Activated CD8-positive, alpha-beta memory T cell treated with anti-CD3 and anti-CD28 coated beads for 24 hours (primary cell): ENCODE results near the gene FANCE.
A peak's percentile ranks its signal among the peaks of the same experiment; 100 is the strongest.

Experiments
- DNase-seq: peaks from one replicate; pipeline ENCODE4 v3.0.0-alpha.2; 2020

FANCE gene, protein sequence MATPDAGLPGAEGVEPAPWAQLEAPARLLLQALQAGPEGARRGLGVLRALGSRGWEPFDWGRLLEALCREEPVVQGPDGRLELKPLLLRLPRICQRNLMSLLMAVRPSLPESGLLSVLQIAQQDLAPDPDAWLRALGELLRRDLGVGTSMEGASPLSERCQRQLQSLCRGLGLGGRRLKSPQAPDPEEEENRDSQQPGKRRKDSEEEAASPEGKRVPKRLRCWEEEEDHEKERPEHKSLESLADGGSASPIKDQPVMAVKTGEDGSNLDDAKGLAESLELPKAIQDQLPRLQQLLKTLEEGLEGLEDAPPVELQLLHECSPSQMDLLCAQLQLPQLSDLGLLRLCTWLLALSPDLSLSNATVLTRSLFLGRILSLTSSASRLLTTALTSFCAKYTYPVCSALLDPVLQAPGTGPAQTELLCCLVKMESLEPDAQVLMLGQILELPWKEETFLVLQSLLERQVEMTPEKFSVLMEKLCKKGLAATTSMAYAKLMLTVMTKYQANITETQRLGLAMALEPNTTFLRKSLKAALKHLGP

GRCh38 chr6:35452183-35453090, at the start of gene FANCE:
FANCE (plus strand) TSS chr6:35452338; CDS start chr6:35452546, 208 bp downstream.
- DNase-seq, result peak; percentile 99

DNA sequence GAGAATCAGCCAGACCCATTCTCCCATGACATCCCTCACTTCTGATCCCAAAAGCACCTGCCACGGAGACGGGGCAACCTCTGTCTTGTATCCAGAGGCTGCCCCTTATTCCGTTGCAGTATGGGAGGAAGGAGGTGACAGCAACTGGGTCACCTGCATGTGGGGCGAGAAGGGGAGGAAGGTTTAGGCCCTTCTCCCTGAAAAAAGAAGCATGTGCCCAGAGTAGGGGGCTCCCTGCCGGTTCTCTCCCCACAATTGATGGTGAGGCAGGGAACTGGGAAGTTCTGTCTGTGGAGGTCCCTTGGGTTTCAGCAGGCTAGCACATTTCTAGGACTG, 49.3 kb upstream of the FANCE start:
- no peak for DNase-seq

DNA sequence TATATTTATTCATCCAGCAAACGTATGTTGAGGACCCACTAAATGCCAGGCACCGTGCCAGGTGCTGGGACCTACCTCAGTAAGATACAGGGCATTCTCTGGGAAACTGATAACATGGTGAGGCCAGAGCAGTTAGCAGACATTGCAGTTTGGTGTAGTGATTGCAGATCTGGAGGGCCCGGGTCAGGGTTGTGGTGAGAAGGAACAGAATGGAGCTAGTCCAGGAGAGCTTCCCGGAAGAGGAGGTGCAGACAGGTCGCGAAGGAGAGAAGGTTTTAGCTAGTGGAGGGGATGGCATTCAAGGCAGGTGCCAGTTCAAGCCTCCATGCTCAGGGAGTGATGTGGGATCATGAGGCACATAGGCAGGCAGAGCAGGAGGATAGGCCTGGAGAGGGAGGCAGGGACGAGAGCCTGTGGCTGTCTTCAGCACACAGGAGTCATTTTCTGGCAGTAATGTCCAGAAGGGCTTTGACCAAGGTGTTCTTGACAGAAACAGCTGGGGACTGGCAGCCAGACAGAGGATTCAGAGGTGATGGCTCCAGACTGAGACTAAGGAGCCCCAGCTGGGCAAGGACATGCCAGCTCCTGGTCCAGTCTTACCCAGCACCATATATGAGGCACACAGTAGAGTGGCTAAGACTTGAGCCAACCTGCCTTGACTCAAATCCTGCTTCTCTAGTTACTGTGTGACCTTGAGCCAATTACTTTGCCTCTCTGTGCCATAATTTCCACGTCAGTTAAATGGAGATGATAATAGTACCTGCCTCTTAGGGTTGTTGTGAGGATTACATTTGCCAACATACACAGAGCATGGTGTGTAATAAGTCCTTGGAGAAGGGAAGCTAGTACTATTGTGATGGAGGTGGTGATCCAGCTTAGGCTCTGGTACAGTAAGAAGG, 48.3 kb upstream of the FANCE start:
- no peak for DNase-seq

- no peak for DNase-seq
Measured at GRCh38 chr6:35406711-35407485, 45.2 kb upstream of the FANCE start.

DNA sequence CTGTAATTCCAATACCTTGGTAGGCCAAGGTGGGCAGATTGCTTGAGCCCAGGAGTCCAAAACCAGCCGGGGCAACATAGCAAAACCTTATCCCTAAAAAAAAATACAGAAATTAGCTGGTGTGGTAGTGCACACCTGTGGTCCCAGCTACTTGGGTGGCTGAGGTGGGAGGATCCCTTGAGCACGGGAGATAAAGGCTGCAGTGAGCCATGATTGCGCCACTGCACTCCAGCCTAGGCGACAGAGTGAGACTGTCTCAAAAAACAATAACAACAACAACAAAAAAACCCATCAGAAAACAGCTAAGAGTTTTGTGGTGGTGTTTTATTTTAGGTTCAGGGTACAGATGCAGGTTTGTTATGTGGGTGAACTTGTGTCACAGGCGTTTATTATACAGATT, 42.9 kb upstream of the FANCE start:
- DNase-seq, result no peak

- no peak for DNase-seq
Measured at GRCh38 chr6:35410131-35410530, 42.0 kb upstream of the FANCE start.

GRCh38 chr6:35411066-35411465, 41.1 kb upstream of the FANCE start:
- no peak for DNase-seq

DNA sequence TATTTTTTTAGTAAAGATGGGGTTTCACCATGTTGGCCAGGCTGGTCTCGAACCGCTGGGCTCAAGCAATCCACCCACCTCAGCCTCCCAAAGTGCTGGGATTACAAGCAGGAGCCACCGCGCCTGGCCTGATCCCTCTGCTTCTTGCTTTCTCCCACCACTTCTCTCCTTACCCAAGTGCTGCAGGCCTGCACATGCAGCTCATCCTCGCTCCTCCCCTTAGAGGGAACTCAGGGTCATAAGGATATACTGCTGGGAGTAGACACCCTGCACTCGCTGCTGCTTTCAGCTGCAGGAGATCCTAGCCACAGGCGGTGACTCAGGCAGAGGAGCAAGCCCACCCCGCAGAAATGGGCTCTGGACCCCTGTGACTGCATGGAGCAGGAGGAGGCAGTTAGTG, 40.0 kb upstream of the FANCE start:
- DNase-seq, result no peak

GRCh38 chr6:35413911-35414310, 38.2 kb upstream of the FANCE start:
- no peak for DNase-seq

DNA sequence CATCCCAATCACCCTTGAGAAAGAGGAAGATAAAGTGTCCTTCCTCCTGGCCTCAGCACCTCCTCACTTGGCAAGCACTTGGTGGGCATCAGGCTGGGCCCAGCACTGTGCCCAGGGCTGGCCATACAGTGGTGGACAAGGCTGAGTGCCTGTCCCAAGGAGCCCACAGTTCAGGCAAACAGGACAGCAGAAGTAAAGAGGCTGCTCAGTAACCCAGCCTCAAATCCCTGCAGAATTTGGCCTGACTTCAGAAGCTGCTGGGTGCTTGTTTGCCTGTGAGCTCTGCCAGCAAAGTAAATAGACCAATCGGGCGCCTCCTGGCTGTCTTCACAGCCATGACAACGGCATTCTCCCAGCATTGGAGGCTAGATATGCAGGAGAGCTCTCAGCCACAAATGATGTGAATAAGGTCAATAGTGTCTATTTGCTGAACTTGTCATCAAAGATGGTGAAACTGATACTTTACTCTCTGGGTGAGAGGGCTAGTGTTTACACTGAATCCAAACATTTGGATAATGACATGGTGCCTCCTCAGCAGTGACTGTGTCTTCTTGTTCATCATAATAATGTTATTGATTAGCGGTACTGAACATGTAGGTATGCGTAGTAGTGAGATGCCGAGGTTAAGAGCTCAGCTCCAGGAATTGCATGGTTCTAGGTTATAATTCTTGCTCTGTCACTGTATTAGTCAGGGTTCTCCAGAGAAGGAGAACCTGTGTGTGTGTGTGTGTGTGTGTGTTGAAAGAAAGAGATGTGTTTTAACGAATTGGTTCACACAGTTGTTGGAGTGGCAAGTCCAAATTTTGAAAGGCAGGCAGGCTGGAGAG, 36.9 kb upstream of the FANCE start:
- DNase-seq, result no peak

GRCh38 chr6:35417979-35418661, 34.0 kb upstream of the FANCE start:
- no peak for DNase-seq

- DNase-seq, result no peak
Measured at GRCh38 chr6:35419417-35419816, 32.7 kb upstream of the FANCE start.

GRCh38 chr6:35419961-35420360, 32.2 kb upstream of the FANCE start:
- no peak for DNase-seq

GRCh38 chr6:35425284-35425683, 26.9 kb upstream of the FANCE start:
- DNase-seq, result no peak

DNA sequence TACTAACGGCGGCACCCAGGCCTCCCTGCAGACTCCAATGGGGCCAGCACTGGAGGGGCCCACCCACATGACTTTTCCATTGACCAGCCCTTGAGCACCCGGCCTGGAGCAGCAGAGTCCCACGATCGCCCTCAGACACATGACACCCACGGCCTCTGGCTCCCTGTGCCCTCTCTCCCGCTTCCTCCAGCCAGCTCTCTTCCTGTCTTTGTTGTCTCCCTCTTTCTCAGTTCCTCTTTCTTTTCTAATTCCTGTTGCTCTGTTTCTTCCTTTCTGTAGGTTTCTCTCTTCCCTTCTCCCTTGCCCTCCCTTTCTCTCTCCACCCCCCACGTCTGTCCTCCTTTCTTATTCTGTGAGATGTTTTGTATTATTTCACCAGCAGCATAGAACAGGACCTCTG, 26.1 kb upstream of the FANCE start:
- DNase-seq, result no peak

- DNase-seq, result no peak
Measured at GRCh38 chr6:35427435-35427834, 24.7 kb upstream of the FANCE start.

GRCh38 chr6:35427851-35428321, 24.3 kb upstream of the FANCE start:
- no peak for DNase-seq

DNA sequence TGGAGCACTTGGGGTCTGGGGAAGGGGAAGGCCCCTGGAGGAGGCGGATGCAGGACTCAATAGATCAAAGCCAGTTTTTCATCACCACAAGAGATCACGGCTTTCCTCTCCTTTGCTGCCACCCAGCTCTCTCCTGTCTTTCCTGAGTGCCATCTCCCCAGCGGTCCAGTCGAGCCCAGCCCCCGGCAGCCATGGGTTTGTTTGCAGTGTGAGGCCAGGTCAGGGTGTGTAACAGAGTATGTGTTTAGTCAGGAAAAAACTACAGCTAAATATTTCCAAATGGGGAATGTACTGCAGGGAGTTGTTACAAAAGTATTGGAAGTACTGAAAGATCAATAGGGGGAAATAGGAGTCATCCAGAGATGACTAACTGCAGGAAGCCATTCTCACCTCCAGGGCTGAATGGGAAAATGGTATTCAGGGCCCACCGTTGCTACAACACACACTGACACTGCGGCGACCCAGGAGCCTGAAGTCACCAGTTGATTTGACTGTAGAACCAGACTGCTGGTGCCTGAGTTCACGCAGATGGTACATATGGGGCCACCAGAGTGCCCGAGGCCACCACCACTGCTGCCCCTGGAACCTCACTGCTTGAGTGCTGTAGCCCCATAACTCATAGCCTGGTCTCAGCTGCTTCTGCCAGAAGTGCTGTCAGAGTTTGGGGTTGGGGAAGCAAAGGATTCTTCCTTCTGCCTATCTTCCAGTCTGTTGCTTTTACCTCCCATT, 23.6 kb upstream of the FANCE start:
- DNase-seq, result no peak

DNA sequence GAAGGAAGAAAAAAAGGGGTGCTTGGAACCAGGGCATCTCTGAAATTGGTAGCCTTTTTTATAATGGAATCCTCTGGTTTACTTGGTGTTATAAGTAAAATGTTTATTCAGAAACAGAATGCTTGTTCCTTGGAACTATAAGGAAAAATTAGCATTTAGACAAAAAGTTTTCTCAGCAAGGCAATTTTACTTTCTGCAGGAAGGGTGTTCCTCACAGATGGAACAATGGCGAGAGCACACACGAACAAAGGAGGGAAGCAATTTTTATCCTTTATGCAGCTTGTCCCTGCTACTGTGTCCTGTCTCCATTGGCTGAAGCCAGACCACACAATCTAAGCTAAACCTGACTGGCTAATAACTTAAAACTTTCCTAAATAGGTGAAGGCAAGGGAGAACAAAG, 22.7 kb upstream of the FANCE start:
- no peak for DNase-seq

DNA sequence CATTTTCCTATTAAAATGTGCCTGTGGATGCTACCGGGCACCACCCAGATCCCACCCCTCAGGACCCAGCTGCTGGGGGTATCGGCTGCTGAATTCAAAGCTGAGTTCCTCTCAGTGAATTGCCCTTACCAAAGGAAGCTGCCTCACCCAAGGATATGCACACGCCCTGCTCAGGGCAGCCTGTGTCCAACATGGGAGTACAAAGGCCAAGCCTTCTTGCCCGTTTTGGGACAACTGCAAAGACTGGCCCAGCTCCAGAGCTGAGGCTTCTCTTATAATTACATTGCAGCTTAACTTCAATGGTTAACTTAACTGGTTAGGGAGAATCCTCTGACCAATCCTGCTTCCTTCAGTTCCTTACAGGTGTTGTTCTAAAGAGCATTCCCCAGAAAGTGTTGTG, 19.8 kb upstream of the FANCE start:
- DNase-seq, result no peak
